DMS153 treated with DMSO at 0.1 percent for 48 hours (cell line): ENCODE data around the gene ZFP91.

Experiments used
- DNase-seq: peaks from one replicate; lab custom pipeline; 2025; ENCODE audit not compliant: unreplicated experiment; lab: John Stamatoyannopoulos, UW

ZFP91 gene

GRCh38 chr11:58659404-58659803 lies 80.5 kb downstream of the ZFP91 start:
- no peak for DNase-seq

GRCh38 chr11:58659910-58660570 lies 81.2 kb downstream of the ZFP91 start:
- DNase-seq = no peak
